ENCODE results near the gene STK38. TPM values are rescaled to one million over a fixed set of nuclear protein-coding genes. Genes with fewer than 3 reads are reported as not detected.

The STK38 gene
- total RNA-seq, 1 experiment from 2014 or later = 53.3 TPM

DNA sequence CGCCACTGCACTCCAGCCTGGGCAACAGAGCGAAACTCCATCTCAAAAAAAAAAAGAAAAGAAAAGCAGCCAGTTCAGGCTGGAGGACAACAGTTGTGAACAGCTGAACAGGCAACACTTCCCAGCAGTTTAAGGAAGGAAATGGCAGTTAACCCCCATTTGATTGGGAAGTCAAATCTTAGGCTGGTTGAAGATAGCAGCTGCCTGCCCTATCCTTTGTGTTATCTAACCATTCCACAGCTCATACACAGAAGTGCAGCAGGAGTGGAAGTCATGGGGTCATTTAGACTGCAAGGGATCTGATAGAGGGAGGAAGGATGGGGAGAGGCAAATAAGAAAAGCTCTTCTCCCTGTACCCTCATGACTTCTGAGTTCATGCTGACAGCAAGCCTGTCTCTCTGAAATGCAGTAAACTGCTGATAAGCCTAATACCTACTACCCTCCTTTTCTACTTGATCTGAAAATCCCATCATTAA, 69.2 kb downstream of the STK38 start:
- Histone ChIP-seq H3F3A (ENCODE audit: insufficient read depth, low read depth) (peaks cover 13% of the 10 kb centered on the region; the same call in 1 of the 2 replicates), H3K36me3 (ENCODE audit: low read depth) (peaks cover 13% of the 10 kb centered on the region), H3K27ac (no peak overlapping the region), H3K4me1 (replicated peaks; ENCODE audit: insufficient read depth) (peaks cover 15% of the 10 kb centered on the region), H3K4me2 (no peak overlapping the region), H3K9me2 (ENCODE audit: insufficient read depth) (no peaks in the 10 kb centered on the region), H3K27me3 (ENCODE audit: insufficient read depth, low read depth) (no peaks in the 10 kb centered on the region), H4K20me1 (ENCODE audit: insufficient read depth) (no peaks in the 10 kb centered on the region), H3K79me2 (ENCODE audit: low read depth) (no peaks in the 10 kb centered on the region), H3K9me3 (ENCODE audit: insufficient read depth, low read depth) (no peaks in the 10 kb centered on the region), H2AFZ (no peak overlapping the region), H3K4me3 (no peak overlapping the region)
- BruUV-seq (replicated peaks) = no TSS peak
- intact Hi-C loops (cut with micrococcal nuclease; ENCODE audit: unreplicated experiment) = no loop called here
- POLR2A ChIA-PET (ENCODE audit: unreplicated experiment) = interaction anchor here (0.6 kb wide), 1 partner anchor 36 kb away, joined by 3 read pairs; no protein-coding TSS in a partner anchor
- TF ChIP-seq EZH2 (IDR thresholded peaks at IDR 0.05; ENCODE audit: low read depth) = no peak
- TF ChIP-seq, protein P1, sequence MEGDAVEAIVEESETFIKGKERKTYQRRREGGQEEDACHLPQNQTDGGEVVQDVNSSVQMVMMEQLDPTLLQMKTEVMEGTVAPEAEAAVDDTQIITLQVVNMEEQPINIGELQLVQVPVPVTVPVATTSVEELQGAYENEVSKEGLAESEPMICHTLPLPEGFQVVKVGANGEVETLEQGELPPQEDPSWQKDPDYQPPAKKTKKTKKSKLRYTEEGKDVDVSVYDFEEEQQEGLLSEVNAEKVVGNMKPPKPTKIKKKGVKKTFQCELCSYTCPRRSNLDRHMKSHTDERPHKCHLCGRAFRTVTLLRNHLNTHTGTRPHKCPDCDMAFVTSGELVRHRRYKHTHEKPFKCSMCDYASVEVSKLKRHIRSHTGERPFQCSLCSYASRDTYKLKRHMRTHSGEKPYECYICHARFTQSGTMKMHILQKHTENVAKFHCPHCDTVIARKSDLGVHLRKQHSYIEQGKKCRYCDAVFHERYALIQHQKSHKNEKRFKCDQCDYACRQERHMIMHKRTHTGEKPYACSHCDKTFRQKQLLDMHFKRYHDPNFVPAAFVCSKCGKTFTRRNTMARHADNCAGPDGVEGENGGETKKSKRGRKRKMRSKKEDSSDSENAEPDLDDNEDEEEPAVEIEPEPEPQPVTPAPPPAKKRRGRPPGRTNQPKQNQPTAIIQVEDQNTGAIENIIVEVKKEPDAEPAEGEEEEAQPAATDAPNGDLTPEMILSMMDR (conservative IDR thresholded peaks at IDR 0.05) = no peak
- no peak for DNase-seq
- CTCF ChIA-PET = no interaction called here

DNA sequence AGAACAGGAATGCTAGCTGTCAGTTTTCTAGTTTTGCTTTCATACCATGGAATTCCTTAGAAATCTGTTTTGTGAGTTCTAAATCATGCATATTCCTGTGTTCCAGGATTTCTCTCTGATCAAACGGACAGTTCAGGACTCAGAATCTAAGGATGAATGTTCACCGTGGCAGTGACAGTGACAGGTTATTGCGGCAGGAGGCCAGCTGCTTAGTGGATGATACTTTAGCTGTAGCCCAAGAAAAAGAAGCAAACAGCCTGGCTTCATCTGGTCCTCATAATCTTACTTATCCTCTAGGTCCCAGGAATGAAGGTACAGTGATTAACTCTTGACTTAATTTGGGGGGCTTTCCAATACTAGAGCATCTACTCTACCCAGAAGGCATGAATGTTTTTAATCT, 77.3 kb downstream of the STK38 start:
- peaks cover 6% of the 10 kb centered on the region; the same call in 1 of the 2 replicates for H3F3A ChIP-seq (ENCODE audit: insufficient read depth, low read depth)
- intact Hi-C loops (cut with micrococcal nuclease; ENCODE audit: unreplicated experiment) = no loop called here
- peaks cover 46% of the 10 kb centered on the region for H3K79me2 ChIP-seq (ENCODE audit: low read depth)
- no peak for TF ChIP-seq EZH2 (IDR thresholded peaks at IDR 0.05; ENCODE audit: low read depth)
- TF ChIP-seq, protein P1 (conservative IDR thresholded peaks at IDR 0.05) = no peak
- H3K4me3 ChIP-seq = no peak overlapping the region
- H3K9me3 ChIP-seq (ENCODE audit: insufficient read depth, low read depth) = no peaks in the 10 kb centered on the region
- H3K27me3 ChIP-seq (ENCODE audit: insufficient read depth, low read depth) = no peaks in the 10 kb centered on the region
- H3K9me2 ChIP-seq (ENCODE audit: insufficient read depth) = no peaks in the 10 kb centered on the region
- no peak overlapping the region for H3K4me2 ChIP-seq
- BruUV-seq (replicated peaks) = no TSS peak
- peaks cover 10% of the 10 kb centered on the region for H4K20me1 ChIP-seq (ENCODE audit: insufficient read depth)
- no peaks in the 10 kb centered on the region for H3K4me1 ChIP-seq (replicated peaks; ENCODE audit: insufficient read depth)
- POLR2A ChIA-PET (ENCODE audit: unreplicated experiment) = interaction anchor here (0.5 kb wide), 2 partner anchors 9 to 349 kb away, joined by 4 to 16 read pairs; no protein-coding TSS in a partner anchor
- peaks cover 5% of the 10 kb centered on the region; the same call in 1 of the 2 replicates for H3K36me3 ChIP-seq (ENCODE audit: low read depth)
- CTCF ChIA-PET = no interaction called here
- H3K27ac ChIP-seq = no peak overlapping the region
- H2AFZ ChIP-seq = no peak overlapping the region
- no peak for DNase-seq

DNA sequence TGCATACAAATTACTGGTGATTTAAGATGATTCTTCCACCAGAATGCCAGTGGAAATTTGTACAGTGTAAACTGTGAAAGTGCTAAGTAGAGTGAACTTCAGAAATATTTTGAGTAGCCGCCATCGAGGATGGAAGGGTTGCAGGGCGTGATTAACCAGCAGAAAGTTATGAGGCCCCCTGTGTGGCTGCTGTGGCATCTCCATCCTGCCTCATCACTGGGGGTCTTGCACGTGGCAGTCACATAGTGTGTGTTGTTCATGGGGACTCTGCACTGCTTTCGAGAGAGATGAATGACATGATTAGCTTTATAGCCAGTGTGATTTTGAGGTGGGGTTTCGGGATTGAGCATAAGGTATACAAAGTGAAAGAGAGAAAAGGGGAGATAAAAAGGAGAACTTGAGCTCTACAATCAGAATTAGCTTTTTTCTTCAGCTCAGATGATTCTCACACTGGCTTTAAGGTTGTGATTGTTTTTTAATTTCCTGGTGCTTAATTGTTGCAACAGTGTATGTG, 78.1 kb downstream of the STK38 start:
- peaks cover 5% of the 10 kb centered on the region; the same call in 1 of the 2 replicates for H3K36me3 ChIP-seq (ENCODE audit: low read depth)
- no peaks in the 10 kb centered on the region for H3K27me3 ChIP-seq (ENCODE audit: insufficient read depth, low read depth)
- CTCF ChIA-PET = no interaction called here
- no peaks in the 10 kb centered on the region for H3K9me3 ChIP-seq (ENCODE audit: insufficient read depth, low read depth)
- H3K4me1 ChIP-seq (replicated peaks; ENCODE audit: insufficient read depth) = no peaks in the 10 kb centered on the region
- POLR2A ChIA-PET (ENCODE audit: unreplicated experiment) = interaction anchor here (0.5 kb wide), 1 partner anchor 348 kb away, joined by 4 read pairs; no protein-coding TSS in a partner anchor
- H2AFZ ChIP-seq = no peak overlapping the region
- intact Hi-C loops (cut with micrococcal nuclease; ENCODE audit: unreplicated experiment) = no loop called here
- no peak overlapping the region for H3K4me3 ChIP-seq
- DNase-seq = no peak
- no peak overlapping the region for H3K27ac ChIP-seq
- peaks cover 53% of the 10 kb centered on the region for H3K79me2 ChIP-seq (ENCODE audit: low read depth)
- no peak overlapping the region for H3K4me2 ChIP-seq
- no peak for TF ChIP-seq EZH2 (IDR thresholded peaks at IDR 0.05; ENCODE audit: low read depth)
- TF ChIP-seq, protein P1 (conservative IDR thresholded peaks at IDR 0.05) = no peak
- peaks cover 10% of the 10 kb centered on the region for H4K20me1 ChIP-seq (ENCODE audit: insufficient read depth)
- no peaks in the 10 kb centered on the region for H3K9me2 ChIP-seq (ENCODE audit: insufficient read depth)
- no TSS peak for BruUV-seq (replicated peaks)
- H3F3A ChIP-seq (ENCODE audit: insufficient read depth, low read depth) = peaks cover 6% of the 10 kb centered on the region; the same call in 1 of the 2 replicates
